ENCODE measurements around the gene KDM1B.
A peak's percentile ranks its signal among the peaks of the same experiment; 100 is the strongest.

DNA sequence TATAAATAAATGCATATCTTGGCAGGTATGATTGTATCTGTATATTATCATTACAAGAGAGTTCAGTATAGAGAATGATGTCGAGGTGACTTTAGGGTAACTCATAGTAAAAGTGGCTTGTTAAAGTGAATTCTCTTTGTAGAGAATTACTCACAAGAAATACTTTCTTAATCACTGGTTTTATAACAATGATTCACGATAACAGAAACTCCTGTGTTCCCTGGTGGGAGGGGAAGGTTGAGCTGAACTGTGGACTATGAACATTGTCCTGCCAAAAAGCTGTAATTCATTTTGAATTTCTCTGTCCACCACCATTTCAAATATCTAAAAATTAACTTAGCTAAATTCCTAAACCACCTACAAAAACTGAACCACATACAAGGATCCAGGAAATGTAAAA, 8.1 kb upstream of the KDM1B start:
- no peak for TF ChIP-seq POLR2AphosphoS5 (IDR thresholded peaks at IDR 0.05; ENCODE audit: low read depth, low read length)
- TF ChIP-seq, protein P1, sequence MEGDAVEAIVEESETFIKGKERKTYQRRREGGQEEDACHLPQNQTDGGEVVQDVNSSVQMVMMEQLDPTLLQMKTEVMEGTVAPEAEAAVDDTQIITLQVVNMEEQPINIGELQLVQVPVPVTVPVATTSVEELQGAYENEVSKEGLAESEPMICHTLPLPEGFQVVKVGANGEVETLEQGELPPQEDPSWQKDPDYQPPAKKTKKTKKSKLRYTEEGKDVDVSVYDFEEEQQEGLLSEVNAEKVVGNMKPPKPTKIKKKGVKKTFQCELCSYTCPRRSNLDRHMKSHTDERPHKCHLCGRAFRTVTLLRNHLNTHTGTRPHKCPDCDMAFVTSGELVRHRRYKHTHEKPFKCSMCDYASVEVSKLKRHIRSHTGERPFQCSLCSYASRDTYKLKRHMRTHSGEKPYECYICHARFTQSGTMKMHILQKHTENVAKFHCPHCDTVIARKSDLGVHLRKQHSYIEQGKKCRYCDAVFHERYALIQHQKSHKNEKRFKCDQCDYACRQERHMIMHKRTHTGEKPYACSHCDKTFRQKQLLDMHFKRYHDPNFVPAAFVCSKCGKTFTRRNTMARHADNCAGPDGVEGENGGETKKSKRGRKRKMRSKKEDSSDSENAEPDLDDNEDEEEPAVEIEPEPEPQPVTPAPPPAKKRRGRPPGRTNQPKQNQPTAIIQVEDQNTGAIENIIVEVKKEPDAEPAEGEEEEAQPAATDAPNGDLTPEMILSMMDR (IDR thresholded peaks at IDR 0.05), result no peak
- TF ChIP-seq TAF1 (IDR thresholded peaks at IDR 0.05; ENCODE audit: borderline replicate concordance, low read depth, low read length), result no peak
- TF ChIP-seq RFX5 (IDR thresholded peaks at IDR 0.05; ENCODE audit: low read length), result no peak
- TF ChIP-seq, protein P2, sequence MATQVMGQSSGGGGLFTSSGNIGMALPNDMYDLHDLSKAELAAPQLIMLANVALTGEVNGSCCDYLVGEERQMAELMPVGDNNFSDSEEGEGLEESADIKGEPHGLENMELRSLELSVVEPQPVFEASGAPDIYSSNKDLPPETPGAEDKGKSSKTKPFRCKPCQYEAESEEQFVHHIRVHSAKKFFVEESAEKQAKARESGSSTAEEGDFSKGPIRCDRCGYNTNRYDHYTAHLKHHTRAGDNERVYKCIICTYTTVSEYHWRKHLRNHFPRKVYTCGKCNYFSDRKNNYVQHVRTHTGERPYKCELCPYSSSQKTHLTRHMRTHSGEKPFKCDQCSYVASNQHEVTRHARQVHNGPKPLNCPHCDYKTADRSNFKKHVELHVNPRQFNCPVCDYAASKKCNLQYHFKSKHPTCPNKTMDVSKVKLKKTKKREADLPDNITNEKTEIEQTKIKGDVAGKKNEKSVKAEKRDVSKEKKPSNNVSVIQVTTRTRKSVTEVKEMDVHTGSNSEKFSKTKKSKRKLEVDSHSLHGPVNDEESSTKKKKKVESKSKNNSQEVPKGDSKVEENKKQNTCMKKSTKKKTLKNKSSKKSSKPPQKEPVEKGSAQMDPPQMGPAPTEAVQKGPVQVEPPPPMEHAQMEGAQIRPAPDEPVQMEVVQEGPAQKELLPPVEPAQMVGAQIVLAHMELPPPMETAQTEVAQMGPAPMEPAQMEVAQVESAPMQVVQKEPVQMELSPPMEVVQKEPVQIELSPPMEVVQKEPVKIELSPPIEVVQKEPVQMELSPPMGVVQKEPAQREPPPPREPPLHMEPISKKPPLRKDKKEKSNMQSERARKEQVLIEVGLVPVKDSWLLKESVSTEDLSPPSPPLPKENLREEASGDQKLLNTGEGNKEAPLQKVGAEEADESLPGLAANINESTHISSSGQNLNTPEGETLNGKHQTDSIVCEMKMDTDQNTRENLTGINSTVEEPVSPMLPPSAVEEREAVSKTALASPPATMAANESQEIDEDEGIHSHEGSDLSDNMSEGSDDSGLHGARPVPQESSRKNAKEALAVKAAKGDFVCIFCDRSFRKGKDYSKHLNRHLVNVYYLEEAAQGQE (IDR thresholded peaks at IDR 0.05; ENCODE audit: low read depth, low read length), result no peak
- no peak for TF ChIP-seq SMC3 (IDR thresholded peaks at IDR 0.05; ENCODE audit: low read depth, low read length)
- no peak for TF ChIP-seq YY1 (IDR thresholded peaks at IDR 0.05; ENCODE audit: low read depth)
- TF ChIP-seq JUND (IDR thresholded peaks at IDR 0.05), result 0 out of 2 replicates have a peak, but pooled peaks have one; percentile 23
- no peak for TF ChIP-seq EZH2phosphoT487 (IDR thresholded peaks at IDR 0.05; ENCODE audit: borderline replicate concordance, low read depth)
- TF ChIP-seq NFIC (IDR thresholded peaks at IDR 0.05; ENCODE audit: borderline replicate concordance), result no peak
- TF ChIP-seq, protein P3, sequence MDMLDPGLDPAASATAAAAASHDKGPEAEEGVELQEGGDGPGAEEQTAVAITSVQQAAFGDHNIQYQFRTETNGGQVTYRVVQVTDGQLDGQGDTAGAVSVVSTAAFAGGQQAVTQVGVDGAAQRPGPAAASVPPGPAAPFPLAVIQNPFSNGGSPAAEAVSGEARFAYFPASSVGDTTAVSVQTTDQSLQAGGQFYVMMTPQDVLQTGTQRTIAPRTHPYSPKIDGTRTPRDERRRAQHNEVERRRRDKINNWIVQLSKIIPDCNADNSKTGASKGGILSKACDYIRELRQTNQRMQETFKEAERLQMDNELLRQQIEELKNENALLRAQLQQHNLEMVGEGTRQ (IDR thresholded peaks at IDR 0.05; ENCODE audit: borderline replicate concordance, low read depth, low read length), result no peak

Measured in SK-N-SH (cell line).